GM12878 (cell line): Measurements from ENCODE around the gene TACC2. TPM values are rescaled to one million over a fixed set of nuclear protein-coding genes. Genes with fewer than 3 reads are reported as not detected.

ENCODE experiments used
- ATAC-seq: fragments of 200-7000 bp; cut with Tn5 transposase; 3 replicates; pipeline ENCODE4 v1.9.1; 2020; ENCODE audit warnings: mild to moderate bottlenecking, moderate library complexity
- BruUV-seq: library from RNA; stranded (reverse); fragments of 400-500 nt; replicated peaks from 2 replicates; lab custom pipeline; 2021; lab: Mats Ljungman, UMichigan
- CTCF ChIA-PET: fragments of 300-600 bp; sonication (Branson Sonifier 250); formaldehyde crosslinking; extraction: SDS; loops from one replicate; lab custom pipeline; 2021; ENCODE audit warnings: inconsistent platforms; lab: Yijun Ruan, JAX
- POLR2A ChIA-PET: fragments of 350-600 bp; formaldehyde crosslinking; extraction: SDS; loops from one replicate; lab custom pipeline; 2021; ENCODE audit warnings: inconsistent platforms; lab: Charles Lee
- RAD21 ChIA-PET: fragments of 300-600 bp; sonication (Branson Sonifier 250); formaldehyde crosslinking; loops from one replicate; lab custom pipeline; 2023; ENCODE audit warnings: antibody characterized with exemption; ENCODE audit not compliant: unreplicated experiment; lab: Charles Lee
- SMC1A ChIA-PET: fragments of 300-600 bp; sonication (Branson Sonifier 250); formaldehyde crosslinking; loops from one replicate; lab custom pipeline; 2023; ENCODE audit not compliant: unreplicated experiment, uncharacterized antibody; lab: Charles Lee
- DNase-seq: peaks from one replicate; pipeline ENCODE4 v3.0.0-alpha.2; 2011; ENCODE audit warnings: low read depth, low spot score
- FAIRE-seq: peaks from 3 replicates; lab custom pipeline; 2011; peaks lifted over from hg19 to GRCh38; lab: Jason Lieb, UNC
- H2AFZ ChIP-seq: 2 replicates; pipeline ENCODE4 v1.6.0; 2011; ENCODE audit warnings: low read depth, low read length, control low read depth; ENCODE audit not compliant: control insufficient read depth
- H3K27ac ChIP-seq: 2 replicates; pipeline ENCODE4 v1.5.1; 2011; ENCODE audit warnings: control low read depth; ENCODE audit not compliant: control insufficient read depth, insufficient read depth
- H3K27me3 ChIP-seq, 2 experiments: replicated peaks in 1 of 2; 2 replicates each; pipeline versions ENCODE4 v1.6.0 to v1.6.1; 2011; ENCODE audit warnings: low read length in 1 of 2; ENCODE audit not compliant: control insufficient read depth in 2 of 2, insufficient read depth in 2 of 2
- H3K36me3 ChIP-seq, 2 experiments: 2 replicates each; pipeline ENCODE4 v1.5.1; 2011; ENCODE audit warnings: low read length in 1 of 2; ENCODE audit not compliant: control insufficient read depth in 2 of 2, insufficient read depth in 2 of 2
- H3K4me1 ChIP-seq: 2 replicates; pipeline ENCODE4 v1.6.1; 2011; ENCODE audit warnings: mild to moderate bottlenecking, low read length, moderate library complexity, mixed read lengths; ENCODE audit not compliant: control insufficient read depth, insufficient read depth
- H3K4me2 ChIP-seq: 2 replicates; pipeline ENCODE4 v1.6.0; 2011; ENCODE audit warnings: control low read depth; ENCODE audit not compliant: control insufficient read depth, insufficient read depth
- H3K4me3 ChIP-seq: fragments of 200-600 bp; sonication (generic); 2 replicates; pipeline ENCODE4 v1.5.1; 2016
- H3K79me2 ChIP-seq: 2 replicates; pipeline ENCODE4 v1.6.0; 2011; ENCODE audit warnings: low read length; ENCODE audit not compliant: control insufficient read depth, insufficient read depth
- H3K9ac ChIP-seq: 2 replicates; pipeline ENCODE4 v1.8.0; 2011; ENCODE audit warnings: low read length, control low read depth, mixed read lengths; ENCODE audit not compliant: control insufficient read depth, insufficient read depth
- H3K9me3 ChIP-seq: replicated peaks from 3 replicates; pipeline ENCODE4 v1.5.1; 2011; ENCODE audit warnings: mild to moderate bottlenecking, low read length; ENCODE audit not compliant: control insufficient read depth, insufficient read depth
- H4K20me1 ChIP-seq: 2 replicates; pipeline ENCODE4 v1.6.0; 2011; ENCODE audit not compliant: control insufficient read depth, insufficient read depth
- CBX5 ChIP-seq: sonication (generic); IDR thresholded peaks from 2 replicates; pipeline ENCODE4 v1.6.1; 2016; ENCODE audit warnings: low read depth, moderate library complexity, mild to moderate bottlenecking, inconsistent platforms
- E4F1 ChIP-seq: fragments of 450-650 bp; IDR thresholded peaks from 2 replicates; pipeline ENCODE4 v1.6.1; 2018; ENCODE audit warnings: borderline replicate concordance, mild to moderate bottlenecking; ENCODE audit not compliant: partially characterized antibody
- HDAC6 ChIP-seq: fragments of 200-600 bp; sonication (generic); IDR thresholded peaks from one replicate; pipeline ENCODE4 v1.8.0; 2017; ENCODE audit warnings: antibody characterized with exemption; ENCODE audit not compliant: unreplicated experiment
- RELA ChIP-seq: fragments of 450-650 bp; IDR thresholded peaks from 2 replicates; pipeline ENCODE4 v1.8.0; 2014; ENCODE audit warnings: borderline replicate concordance; ENCODE audit not compliant: partially characterized antibody
- SIX5 ChIP-seq: IDR thresholded peaks from 2 replicates; pipeline ENCODE4 v1.6.1; 2011; ENCODE audit warnings: mild to moderate bottlenecking, low read depth, low read length, moderate library complexity; ENCODE audit not compliant: severe bottlenecking
- ZNF274 ChIP-seq: IDR thresholded peaks from one replicate; pipeline ENCODE4 v1.8.0; 2011; ENCODE audit not compliant: insufficient read length, insufficient read depth
- WGBS: methylation state at CpG from one replicate; pipeline ENCODE4 v1.1.6; 2016; ENCODE audit warnings: low lambda C conversion rate; ENCODE audit not compliant: insufficient replicate concordance, insufficient coverage; ENCODE audit errors: missing lambda C conversion rate; 5-methylcytosine and 5-hydroxymethylcytosine counted together
- in situ Hi-C: fragments of 300-500 bp; cut with MboI; formaldehyde crosslinking; loops from 9 replicates; pipeline ENCODE4 v1.14.3; 2018; ENCODE audit warnings: mixed read lengths
- intact Hi-C: fragments of 100-400 bp; cut with micrococcal nuclease; formaldehyde crosslinking; loops from one replicate; pipeline ENCODE4 v1.14.2; 2022; ENCODE audit not compliant: unreplicated experiment
- polyA plus RNA-seq, 11 experiments: library from polyadenylated mRNA; depleted of rRNA in 4 of 11; unstranded in 6 of 11; stranded (reverse) in 5 of 11; fragments of >200 nt; fragmentation: Nextera tagmentation in 4 of 11; fragmentation: Illumina TruSeq in 1 of 11; extraction: Ambion mirVana in 4 of 11; extraction: Trizol in 1 of 11; gene quantifications; 1 replicate in 1 of 11; 2 replicates in 10 of 11; pipeline versions ENCODE4 v1.2.1 to v1.2.3, GENCODE V29; 2011 to 2016; ENCODE audit warnings: inconsistent platforms in 2 of 11, missing spikeins in 2 of 11, low read depth in 1 of 11
- total RNA-seq, 4 experiments: library from RNA; depleted of rRNA in 3 of 4; stranded (reverse); fragments of >200 nt in 3 of 4; fragmentation: Illumina TruSeq in 1 of 4; extraction: Trizol in 1 of 4; gene quantifications; 2 replicates each; pipeline versions ENCODE4 v1.2.1 to v1.2.3, GENCODE V29; 2013 to 2021

The TACC2 gene
- total and polyA plus RNA-seq, 10 of the 15 experiments (the other 5 are each of a cell fraction or from before 2014, with no cell fraction given): 0.07 to 0.64 (median 0.13) TPM; not detected in 5

- Histone ChIP-seq H4K20me1 (no peaks in the 10 kb centered on the region), H3K9me3 (no peaks in the 10 kb centered on the region), H3K9ac (no peak overlapping the region), H3K4me1 (no peaks in the 10 kb centered on the region), H3K27me3 (peaks cover 14 to 22% of the 10 kb centered on the region in 2 experiments), H3K79me2 (no peaks in the 10 kb centered on the region), H3K27ac (no peak overlapping the region), H3K36me3 (no peaks in the 10 kb centered on the region), H3K4me3 (no peak overlapping the region), H3K4me2 (no peak overlapping the region), H2AFZ (no peak overlapping the region)
- in situ Hi-C loops (no loop called here), intact Hi-C loops (no loop called here)
- TF ChIP-seq SIX5: no peak
- ATAC-seq: no peak
- ChIA-PET SMC1A (no interaction called here), RAD21 (no interaction called here), POLR2A (no interaction called here), CTCF (no interaction called here)
- FAIRE-seq: no peak
- WGBS: 7% methylated on average over 25 of the region's 25 CpGs
- no peak for DNase-seq
- BruUV-seq: no TSS peak
These were observed 175.1 kb downstream of the TACC2 start for GRCh38 chr10:122164023-122164601.

- ATAC-seq (no peak), FAIRE-seq (no peak), DNase-seq (no peak)
- WGBS: 20% methylated on average over 17 of the region's 17 CpGs
- no peak overlapping the region for H3K4me2 ChIP-seq
- ChIA-PET CTCF (no interaction called here), SMC1A (no interaction called here), POLR2A (no interaction called here), RAD21 (no interaction called here)
- H3K4me3 ChIP-seq: no peak overlapping the region
- H3K27ac ChIP-seq: no peak overlapping the region
- no peaks in the 10 kb centered on the region for H3K9me3 ChIP-seq
- in situ Hi-C loops (no loop called here), intact Hi-C loops (no loop called here)
- peaks cover 14 to 20% of the 10 kb centered on the region in 2 experiments for H3K27me3 ChIP-seq
- H2AFZ ChIP-seq: no peak overlapping the region
- no peaks in the 10 kb centered on the region for H3K79me2 ChIP-seq
- BruUV-seq: no TSS peak
- TF ChIP-seq HDAC6 (no peak), E4F1 (no peak), CBX5 (no peak), RELA (no peak), ZNF274 (no peak)
- no peaks in the 10 kb centered on the region for H3K36me3 ChIP-seq
- no peak overlapping the region for H3K9ac ChIP-seq
- no peaks in the 10 kb centered on the region for H4K20me1 ChIP-seq
- H3K4me1 ChIP-seq: no peaks in the 10 kb centered on the region
These were observed 176.0 kb downstream of the TACC2 start for GRCh38 chr10:122164815-122165483.
